ENCODE results near the gene MEX3C. TPM values are rescaled to one million over a fixed set of nuclear protein-coding genes. Genes with fewer than 3 reads are reported as not detected.

The MEX3C gene
- total and polyA plus RNA-seq, 8 donors = 7.2 to 45.2 (median 16.6) TPM

GRCh38 chr18:51170664-51171063 is 26.8 kb downstream of the MEX3C start:
- Histone ChIP-seq H3K27me3 (no peaks in the 10 kb centered on the region), H3K9me3 (no peaks in the 10 kb centered on the region), H3K4me3 (no peak overlapping the region), H3K4me1 (no peaks in the 10 kb centered on the region), H3K36me3 (peaks cover 3 to 9% (median 7%) of the 10 kb centered on the region in 4 donors), H3K27ac (no peak overlapping the region)
- TF ChIP-seq CTCF (IDR thresholded peaks at IDR 0.05) = no peak
- no peak for TF ChIP-seq POLR2A (IDR thresholded peaks at IDR 0.05)
- TF ChIP-seq POLR2AphosphoS5 (IDR thresholded peaks at IDR 0.05) = no peak
- no peak for TF ChIP-seq EP300 (IDR thresholded peaks at IDR 0.05)
- no peak for DNase-seq
- WGBS, 5 donors = 86 to 98% (median 93%) methylated on average over 3 of the region's 3 CpGs
- intact Hi-C loops (cut with DNase I; ENCODE audit: low total_unique reads) = no loop called here

- Histone ChIP-seq H3K4me1 (no peaks in the 10 kb centered on the region), H3K27me3 (no peaks in the 10 kb centered on the region), H3K27ac (no peak overlapping the region), H3K4me3 (no peak overlapping the region), H3K36me3 (no peaks in the 10 kb centered on the region), H3K9me3 (no peaks in the 10 kb centered on the region)
- no peak for TF ChIP-seq POLR2A (IDR thresholded peaks at IDR 0.05)
- no peak for TF ChIP-seq EP300 (IDR thresholded peaks at IDR 0.05)
- no peak for TF ChIP-seq CTCF (IDR thresholded peaks at IDR 0.05)
- no peak for TF ChIP-seq POLR2AphosphoS5 (IDR thresholded peaks at IDR 0.05)
- intact Hi-C loops (cut with DNase I; ENCODE audit: low total_unique reads) = no loop called here
- no peak for DNase-seq
These were observed 27.8 kb downstream of the MEX3C start for GRCh38 chr18:51169731-51170130.

- intact Hi-C loops (cut with DNase I; ENCODE audit: low total_unique reads) = no loop called here
- Histone ChIP-seq H3K4me1 (no peaks in the 10 kb centered on the region), H3K27me3 (no peaks in the 10 kb centered on the region), H3K4me3 (no peak overlapping the region), H3K36me3 (no peaks in the 10 kb centered on the region), H3K27ac (no peak overlapping the region), H3K9me3 (no peaks in the 10 kb centered on the region)
- DNase-seq = no peak
- WGBS, 5 donors = 86 to 89% (median 87%) methylated on average over 6 of the region's 6 CpGs
- TF ChIP-seq POLR2AphosphoS5 (IDR thresholded peaks at IDR 0.05) = no peak
- TF ChIP-seq CTCF (IDR thresholded peaks at IDR 0.05) = no peak
- TF ChIP-seq POLR2A (IDR thresholded peaks at IDR 0.05) = no peak
- TF ChIP-seq EP300 (IDR thresholded peaks at IDR 0.05) = no peak
These were observed 28.4 kb downstream of the MEX3C start for GRCh38 chr18:51168960-51169662.

GRCh38 chr18:51168026-51168742 is 29.3 kb downstream of the MEX3C start:
- Histone ChIP-seq H3K4me1 (no peaks in the 10 kb centered on the region), H3K36me3 (no peaks in the 10 kb centered on the region), H3K27ac (no peak overlapping the region), H3K9me3 (no peaks in the 10 kb centered on the region), H3K4me3 (no peak overlapping the region), H3K27me3 (no peaks in the 10 kb centered on the region)
- WGBS, 5 donors = 69 to 84% (median 73%) methylated on average over 5 of the region's 5 CpGs
- no peak for DNase-seq
- intact Hi-C loops (cut with DNase I; ENCODE audit: low total_unique reads) = no loop called here
- TF ChIP-seq EP300 (IDR thresholded peaks at IDR 0.05) = no peak
- TF ChIP-seq POLR2AphosphoS5 (IDR thresholded peaks at IDR 0.05) = no peak
- no peak for TF ChIP-seq POLR2A (IDR thresholded peaks at IDR 0.05)
- TF ChIP-seq CTCF (IDR thresholded peaks at IDR 0.05) = no peak

All from stomach (tissue), 9 donors.